Liver (tissue), 9 donors: ENCODE measurements around the gene THAP4. TPM values are rescaled to one million over a fixed set of nuclear protein-coding genes. Genes with fewer than 3 reads are reported as not detected.

Experiments
- DNase-seq: peaks from one replicate; pipeline ENCODE4 v3.0.0-alpha.2; 2017; ENCODE audit warnings: low spot score
- H3K27ac ChIP-seq, 2 donors: one replicate each; pipeline ENCODE4 v1.7.0; 2013; ENCODE audit warnings: inconsistent platforms in 2 of 2, low read length in 2 of 2, control low read depth in 1 of 2, low read depth in 1 of 2, mild to moderate bottlenecking in 1 of 2
- H3K27me3 ChIP-seq, 4 donors: one replicate each; pipeline versions ENCODE4 v1.6.1 to v1.7.0; 2013; ENCODE audit warnings: low read length in 3 of 4, inconsistent platforms in 1 of 4, mild to moderate bottlenecking in 1 of 4, moderate library complexity in 1 of 4; ENCODE audit not compliant: control insufficient read depth in 4 of 4, insufficient read depth in 4 of 4
- H3K36me3 ChIP-seq, 4 donors: one replicate each; pipeline versions ENCODE4 v1.6.1 to v1.7.0; 2013; ENCODE audit warnings: low read length in 3 of 4, mild to moderate bottlenecking in 3 of 4, low read depth in 1 of 4, moderate library complexity in 1 of 4; ENCODE audit not compliant: control insufficient read depth in 4 of 4, insufficient read depth in 3 of 4
- H3K4me1 ChIP-seq, 4 donors: one replicate each; pipeline versions ENCODE4 v1.6.1 to v1.7.0; 2013; ENCODE audit warnings: low read length in 3 of 4, mild to moderate bottlenecking in 3 of 4, moderate library complexity in 1 of 4; ENCODE audit not compliant: control insufficient read depth in 4 of 4, insufficient read depth in 4 of 4
- H3K4me3 ChIP-seq, 3 donors: one replicate each; pipeline versions ENCODE4 v1.6.1 to v1.7.0; 2013; ENCODE audit warnings: low read length in 3 of 3, control low read depth in 1 of 3, low read depth in 1 of 3, mild to moderate bottlenecking in 1 of 3
- H3K9ac ChIP-seq, 2 donors: one replicate each; pipeline ENCODE4 v1.7.0; 2013; ENCODE audit warnings: low read length in 2 of 2, mild to moderate bottlenecking in 2 of 2, moderate library complexity in 2 of 2, control low read depth in 1 of 2, low read depth in 1 of 2
- H3K9me3 ChIP-seq, 4 donors: one replicate each; pipeline versions ENCODE4 v1.6.1 to v1.7.0; 2013; ENCODE audit warnings: low read length in 3 of 4; ENCODE audit not compliant: control insufficient read depth in 4 of 4
- EGR1 ChIP-seq, 2 donors: IDR thresholded peaks; 2 replicates each; pipeline ENCODE4 v1.6.1; 2016 to 2018; ENCODE audit warnings: antibody characterized with exemption in 2 of 2, low read depth in 2 of 2
- FOXA2 ChIP-seq: IDR thresholded peaks from 2 replicates; pipeline ENCODE4 v1.6.1; 2016; ENCODE audit warnings: antibody characterized with exemption
- GABPA ChIP-seq, 2 donors: IDR thresholded peaks in 1 of 2; conservative IDR thresholded peaks in 1 of 2; 2 replicates each; pipeline ENCODE4 v1.6.1; 2016; ENCODE audit warnings: antibody characterized with exemption in 2 of 2, mild to moderate bottlenecking in 1 of 2, moderate library complexity in 1 of 2
- HNF4A ChIP-seq, 2 donors: conservative IDR thresholded peaks; 2 replicates each; pipeline ENCODE4 v1.6.1; 2016; ENCODE audit warnings: antibody characterized with exemption in 2 of 2, mild to moderate bottlenecking in 2 of 2
- HNF4G ChIP-seq: IDR thresholded peaks from 2 replicates; pipeline ENCODE4 v1.6.1; 2016; ENCODE audit warnings: antibody characterized with exemption
- MAX ChIP-seq: IDR thresholded peaks from 2 replicates; pipeline ENCODE4 v1.6.1; 2016; ENCODE audit warnings: antibody characterized with exemption
- NR2F2 ChIP-seq: IDR thresholded peaks from 2 replicates; pipeline ENCODE4 v1.6.1; 2016; ENCODE audit warnings: antibody characterized with exemption
- RAD21 ChIP-seq, 2 donors: IDR thresholded peaks; 2 replicates each; pipeline ENCODE4 v1.6.1; 2016; ENCODE audit warnings: antibody characterized with exemption in 2 of 2, mild to moderate bottlenecking in 2 of 2
- YY1 ChIP-seq: IDR thresholded peaks from 2 replicates; pipeline ENCODE4 v1.6.1; 2016; ENCODE audit warnings: antibody characterized with exemption, mild to moderate bottlenecking
- WGBS: extraction: QIAGEN DNeasy Blood & Tissue Kit; methylation state at CpG from one replicate; pipeline ENCODE4 v1.1.7; 2013; 5-methylcytosine and 5-hydroxymethylcytosine counted together
- polyA plus RNA-seq, 2 donors: library from polyadenylated mRNA; stranded (reverse) in 1 of 2; unstranded in 1 of 2; fragments of 200-250 nt in 1 of 2; fragments of >200 nt in 1 of 2; fragmentation: Nextera tagmentation in 1 of 2; extraction: Ambion mirVana in 1 of 2; gene quantifications; one replicate each; pipeline versions ENCODE4 v1.2.1 to v1.2.3, GENCODE V29; 2013 to 2015
- total RNA-seq, 2 donors: library from RNA; depleted of rRNA; stranded (reverse); fragments of >200 nt; gene quantifications; one replicate each; pipeline ENCODE4 v1.2.3, GENCODE V29; 2014
- TF ChIP-seq, protein P1 (sequence below): IDR thresholded peaks from 2 replicates; pipeline ENCODE4 v1.6.1; 2016; ENCODE audit warnings: antibody characterized with exemption, mild to moderate bottlenecking
- TF ChIP-seq, protein P2 (sequence below): IDR thresholded peaks from 2 replicates; pipeline ENCODE4 v1.6.1; 2016; ENCODE audit warnings: antibody characterized with exemption
- donor health status: healthy.
- donor health status: healthy.
- donor health status: healthy.
- donor health status: healthy.
- donor health status: healthy.

Gene THAP4
- total and polyA plus RNA-seq, 4 donors = 16.8 to 33.1 (median 22.7) TPM

DNA sequence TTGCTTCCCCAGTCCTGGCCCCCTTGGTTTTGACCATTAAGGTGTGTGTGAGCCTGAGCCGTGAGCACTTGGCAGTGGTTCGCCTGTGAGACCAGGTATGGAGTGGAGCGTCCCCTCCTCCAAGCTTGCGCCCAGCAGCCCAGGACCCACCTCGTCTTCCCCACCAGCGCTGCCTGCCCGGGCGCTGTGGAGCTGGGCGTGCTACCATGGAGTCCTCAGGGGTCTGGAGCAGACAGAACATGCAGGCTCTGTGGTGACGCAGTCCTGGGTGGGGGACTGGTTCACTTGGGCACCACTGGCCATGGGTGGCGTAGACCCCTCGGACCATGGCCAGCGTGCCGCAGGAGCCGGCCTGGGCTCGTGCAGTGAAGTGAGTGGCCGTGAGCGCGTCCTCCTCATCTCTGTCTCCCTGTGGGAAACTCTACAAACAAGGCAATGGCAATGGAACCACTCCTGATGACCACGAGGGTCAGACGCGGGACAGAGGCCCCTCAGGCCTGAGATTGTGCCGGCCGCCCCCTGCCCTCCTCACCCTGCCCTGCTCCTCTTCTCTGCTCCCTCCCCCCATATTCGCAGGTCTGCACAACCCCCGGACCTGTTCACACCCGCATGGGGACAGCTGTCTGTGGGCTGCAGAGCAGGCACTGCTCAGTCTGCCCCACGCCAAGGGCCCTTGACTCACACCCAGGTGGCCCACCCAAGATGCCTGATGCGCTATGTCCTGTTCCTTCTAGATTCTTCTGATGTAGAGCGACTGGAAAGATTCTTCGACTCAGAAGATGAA is 34.7 kb upstream of the THAP4 start:
- no peak for DNase-seq
- Histone ChIP-seq H3K9me3 (no peaks in the 10 kb centered on the region), H3K27ac (no peak overlapping the region), H3K36me3 (peaks cover 2 to 50% (median 13%) of the 10 kb centered on the region in 4 donors), H3K27me3 (no peaks in the 10 kb centered on the region), H3K9ac (no peak overlapping the region), H3K4me3 (no peak overlapping the region), H3K4me1 (peaks cover 0 to 9% (median 0%) of the 10 kb centered on the region in 4 donors)
- TF ChIP-seq MAX (no peak), YY1 (no peak)
- TF ChIP-seq, protein P1, sequence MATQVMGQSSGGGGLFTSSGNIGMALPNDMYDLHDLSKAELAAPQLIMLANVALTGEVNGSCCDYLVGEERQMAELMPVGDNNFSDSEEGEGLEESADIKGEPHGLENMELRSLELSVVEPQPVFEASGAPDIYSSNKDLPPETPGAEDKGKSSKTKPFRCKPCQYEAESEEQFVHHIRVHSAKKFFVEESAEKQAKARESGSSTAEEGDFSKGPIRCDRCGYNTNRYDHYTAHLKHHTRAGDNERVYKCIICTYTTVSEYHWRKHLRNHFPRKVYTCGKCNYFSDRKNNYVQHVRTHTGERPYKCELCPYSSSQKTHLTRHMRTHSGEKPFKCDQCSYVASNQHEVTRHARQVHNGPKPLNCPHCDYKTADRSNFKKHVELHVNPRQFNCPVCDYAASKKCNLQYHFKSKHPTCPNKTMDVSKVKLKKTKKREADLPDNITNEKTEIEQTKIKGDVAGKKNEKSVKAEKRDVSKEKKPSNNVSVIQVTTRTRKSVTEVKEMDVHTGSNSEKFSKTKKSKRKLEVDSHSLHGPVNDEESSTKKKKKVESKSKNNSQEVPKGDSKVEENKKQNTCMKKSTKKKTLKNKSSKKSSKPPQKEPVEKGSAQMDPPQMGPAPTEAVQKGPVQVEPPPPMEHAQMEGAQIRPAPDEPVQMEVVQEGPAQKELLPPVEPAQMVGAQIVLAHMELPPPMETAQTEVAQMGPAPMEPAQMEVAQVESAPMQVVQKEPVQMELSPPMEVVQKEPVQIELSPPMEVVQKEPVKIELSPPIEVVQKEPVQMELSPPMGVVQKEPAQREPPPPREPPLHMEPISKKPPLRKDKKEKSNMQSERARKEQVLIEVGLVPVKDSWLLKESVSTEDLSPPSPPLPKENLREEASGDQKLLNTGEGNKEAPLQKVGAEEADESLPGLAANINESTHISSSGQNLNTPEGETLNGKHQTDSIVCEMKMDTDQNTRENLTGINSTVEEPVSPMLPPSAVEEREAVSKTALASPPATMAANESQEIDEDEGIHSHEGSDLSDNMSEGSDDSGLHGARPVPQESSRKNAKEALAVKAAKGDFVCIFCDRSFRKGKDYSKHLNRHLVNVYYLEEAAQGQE = no peak
- WGBS = 97% methylated on average over 31 of the region's 31 CpGs

GRCh38 chr2:241670333-241671110 is 33.6 kb upstream of the THAP4 start:
- Histone ChIP-seq H3K9ac (no peak overlapping the region), H3K9me3 (no peaks in the 10 kb centered on the region), H3K4me1 (peaks cover 0 to 14% (median 0%) of the 10 kb centered on the region in 4 donors), H3K27ac (no peak overlapping the region), H3K36me3 (peaks cover 4 to 47% (median 14%) of the 10 kb centered on the region in 4 donors), H3K4me3 (no peak overlapping the region), H3K27me3 (no peaks in the 10 kb centered on the region)
- TF ChIP-seq, protein P1 = no peak
- no peak for TF ChIP-seq EGR1 (IDR thresholded peaks at IDR 0.05; ENCODE audit: low read depth in 2 of 2)
- no peak for DNase-seq
- 89% methylated on average over 31 of the region's 31 CpGs for WGBS

DNA sequence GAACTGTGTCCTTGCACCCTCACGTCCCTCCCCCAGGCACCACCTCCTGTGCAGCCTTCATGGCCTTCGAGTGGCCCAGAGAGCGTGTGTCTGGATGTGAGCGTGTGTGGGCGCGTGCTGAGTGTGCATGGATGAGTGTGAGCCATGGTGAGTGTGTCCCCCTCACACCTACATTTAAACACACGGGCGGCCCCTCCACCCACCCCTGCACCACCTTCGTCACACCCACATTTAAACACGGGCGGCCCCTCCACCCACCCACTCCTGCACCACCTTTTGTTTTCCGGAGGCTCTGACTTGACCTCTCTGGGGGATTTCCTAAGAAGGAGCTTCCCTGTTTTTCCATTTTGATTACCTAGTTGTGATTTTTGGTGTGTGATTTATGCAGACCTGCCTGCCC is 31.9 kb upstream of the THAP4 start:
- Histone ChIP-seq H3K27me3 (no peaks in the 10 kb centered on the region), H3K9me3 (no peaks in the 10 kb centered on the region), H3K36me3 (peaks cover 4 to 47% (median 14%) of the 10 kb centered on the region in 4 donors), H3K4me1 (peaks cover 0 to 15% (median 0%) of the 10 kb centered on the region in 4 donors), H3K27ac (no peak overlapping the region), H3K4me3 (no peak overlapping the region), H3K9ac (no peak overlapping the region)
- DNase-seq = no peak
- WGBS = 91% methylated on average over 12 of the region's 12 CpGs
- TF ChIP-seq HNF4G (no peak), MAX (no peak), NR2F2 (no peak), YY1 (no peak), RAD21 (IDR thresholded peaks at IDR 0.05) (no peak), GABPA (IDR thresholded peaks at IDR 0.05 in 1 of 2, conservative IDR thresholded peaks at IDR 0.05 in 1 of 2) (no peak), FOXA2 (no peak), HNF4A (conservative IDR thresholded peaks at IDR 0.05) (no peak)
- TF ChIP-seq, protein P1 = no peak
- TF ChIP-seq, protein P2, sequence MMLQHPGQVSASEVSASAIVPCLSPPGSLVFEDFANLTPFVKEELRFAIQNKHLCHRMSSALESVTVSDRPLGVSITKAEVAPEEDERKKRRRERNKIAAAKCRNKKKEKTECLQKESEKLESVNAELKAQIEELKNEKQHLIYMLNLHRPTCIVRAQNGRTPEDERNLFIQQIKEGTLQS = no peak
